Esophagus muscularis mucosa (tissue), 4 donors: ENCODE data around the gene RRBP1. TPM values are rescaled to one million over a fixed set of nuclear protein-coding genes. Genes with fewer than 3 reads are reported as not detected.
A peak's percentile ranks its signal among the peaks of the same experiment; 100 is the strongest.

ENCODE experiments used
- DNase-seq: peaks from one replicate; pipeline ENCODE4 v3.0.0-alpha.2; 2017; ENCODE audit errors: extremely low spot score
- H3K27ac ChIP-seq, 4 donors: fragments of 200-600 bp; sonication (generic); replicated peaks in 1 of 4; 1 replicate in 3 of 4; 2 replicates in 1 of 4; pipeline ENCODE4 v1.5.1; 2016 to 2019; ENCODE audit warnings: mild to moderate bottlenecking in 1 of 4
- H3K27me3 ChIP-seq, 4 donors: fragments of 200-600 bp; sonication (generic); one replicate each; pipeline versions ENCODE4 v1.5.1 to v1.6.0; 2016 to 2019
- H3K36me3 ChIP-seq, 4 donors: fragments of 200-600 bp; sonication (generic); one replicate each; pipeline ENCODE4 v1.5.1; 2016 to 2019
- H3K4me1 ChIP-seq, 4 donors: fragments of 200-600 bp; sonication (generic); one replicate each; pipeline ENCODE4 v1.5.1; 2016 to 2019
- H3K4me3 ChIP-seq, 4 donors: fragments of 200-600 bp; sonication (generic); 1 replicate in 2 of 4; 2 replicates in 2 of 4; pipeline ENCODE4 v1.5.1; 2016 to 2019; ENCODE audit warnings: mild to moderate bottlenecking in 4 of 4, moderate library complexity in 1 of 4
- H3K9me3 ChIP-seq, 4 donors: fragments of 200-600 bp; sonication (generic); 1 replicate in 3 of 4; 2 replicates in 1 of 4; pipeline ENCODE4 v1.5.1; 2016 to 2019
- EP300 ChIP-seq: sonication (generic); formaldehyde crosslinking; IDR thresholded peaks from one replicate; pipeline ENCODE4 v1.6.1; 2017; ENCODE audit warnings: antibody characterized with exemption
- POLR2A ChIP-seq: fragments of 450-650 bp; IDR thresholded peaks from one replicate; pipeline ENCODE4 v1.6.1; 2017; ENCODE audit warnings: antibody characterized with exemption, moderate library complexity, mild to moderate bottlenecking, low read depth
- POLR2AphosphoS5 ChIP-seq, 2 donors: sonication (generic); formaldehyde crosslinking; IDR thresholded peaks; one replicate each; pipeline ENCODE4 v1.6.1; 2017; ENCODE audit warnings: antibody characterized with exemption in 2 of 2
- WGBS: methylation state at CpG from one replicate; pipeline ENCODE4 v1.1.5; 2018; 5-methylcytosine and 5-hydroxymethylcytosine counted together
- intact Hi-C: fragments of 100-400 bp; cut with DNase I; formaldehyde crosslinking; loops from one replicate; pipeline ENCODE4 v1.15.1; 2023
- total RNA-seq, 4 donors: library from RNA; depleted of rRNA; stranded (reverse); fragments of >200 nt; gene quantifications; one replicate each; pipeline versions ENCODE4 v1.1.0 to v1.2.1, GENCODE V29; 2016
- TF ChIP-seq, protein P1 (sequence below), 3 experiments: fragments of 200-600 bp in 2 of 3; fragments of 450-650 bp in 1 of 3; sonication (generic) in 2 of 3; IDR thresholded peaks; one replicate each; pipeline ENCODE4 v1.5.1; 2017 to 2019; ENCODE audit warnings: antibody characterized with exemption in 3 of 3, mild to moderate bottlenecking in 2 of 3, moderate library complexity in 1 of 3

The RRBP1 gene
- total RNA-seq, 4 donors from 2014 or later, result 61.5 to 86.6 (median 65.4) TPM

DNA sequence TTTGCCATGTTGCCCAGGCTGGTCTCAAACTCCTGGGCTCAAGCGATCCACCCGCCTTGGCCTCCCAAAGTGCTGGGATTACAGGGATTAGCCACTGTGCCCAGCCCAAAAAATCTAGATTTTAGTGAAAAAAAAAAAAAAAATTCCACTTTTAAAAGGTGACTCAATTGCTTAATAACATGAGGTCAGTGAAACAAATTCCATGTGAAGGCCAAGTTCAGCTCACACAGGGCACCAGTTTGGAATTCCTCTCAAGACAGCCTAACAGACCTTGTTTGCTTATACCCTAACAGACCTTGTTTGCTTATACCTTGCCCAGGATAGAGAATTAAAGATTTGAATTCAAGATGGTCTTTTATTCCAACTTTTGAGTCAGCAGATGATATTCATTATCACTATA lies 5.1 kb downstream of the RRBP1 start:
- intact Hi-C loops, result no loop called here
- WGBS, result 94% methylated on average over 2 of the region's 2 CpGs
- peak overlapping the region in 1 of 4 donors; percentile 1 for H3K27ac ChIP-seq

DNA sequence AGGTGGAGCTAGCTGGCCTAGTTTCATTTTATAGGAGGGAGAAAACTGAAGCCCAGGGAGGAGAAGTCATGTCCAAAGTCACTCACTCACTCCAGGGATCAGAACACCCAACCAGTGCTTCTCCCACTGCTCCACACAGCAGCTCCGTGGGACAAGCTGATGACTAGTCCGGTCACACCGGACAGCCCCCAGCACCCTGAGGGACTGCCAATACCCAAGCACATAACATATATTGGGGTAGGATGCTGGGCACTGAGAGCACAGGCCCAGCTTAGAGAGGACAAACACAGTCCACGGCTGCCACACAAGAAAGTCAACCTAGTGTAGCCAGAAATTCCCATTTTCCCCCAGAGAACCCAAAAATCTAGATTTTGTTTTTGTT lies 5.7 kb downstream of the RRBP1 start:
- DNase-seq, result no peak
- no peak for TF ChIP-seq POLR2AphosphoS5 (IDR thresholded peaks at IDR 0.05)
- TF ChIP-seq, protein P1, sequence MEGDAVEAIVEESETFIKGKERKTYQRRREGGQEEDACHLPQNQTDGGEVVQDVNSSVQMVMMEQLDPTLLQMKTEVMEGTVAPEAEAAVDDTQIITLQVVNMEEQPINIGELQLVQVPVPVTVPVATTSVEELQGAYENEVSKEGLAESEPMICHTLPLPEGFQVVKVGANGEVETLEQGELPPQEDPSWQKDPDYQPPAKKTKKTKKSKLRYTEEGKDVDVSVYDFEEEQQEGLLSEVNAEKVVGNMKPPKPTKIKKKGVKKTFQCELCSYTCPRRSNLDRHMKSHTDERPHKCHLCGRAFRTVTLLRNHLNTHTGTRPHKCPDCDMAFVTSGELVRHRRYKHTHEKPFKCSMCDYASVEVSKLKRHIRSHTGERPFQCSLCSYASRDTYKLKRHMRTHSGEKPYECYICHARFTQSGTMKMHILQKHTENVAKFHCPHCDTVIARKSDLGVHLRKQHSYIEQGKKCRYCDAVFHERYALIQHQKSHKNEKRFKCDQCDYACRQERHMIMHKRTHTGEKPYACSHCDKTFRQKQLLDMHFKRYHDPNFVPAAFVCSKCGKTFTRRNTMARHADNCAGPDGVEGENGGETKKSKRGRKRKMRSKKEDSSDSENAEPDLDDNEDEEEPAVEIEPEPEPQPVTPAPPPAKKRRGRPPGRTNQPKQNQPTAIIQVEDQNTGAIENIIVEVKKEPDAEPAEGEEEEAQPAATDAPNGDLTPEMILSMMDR (IDR thresholded peaks at IDR 0.05), result no peak
- TF ChIP-seq POLR2A, result no peak
- Histone ChIP-seq H3K9me3 (no peaks in the 10 kb centered on the region), H3K27me3 (no peaks in the 10 kb centered on the region), H3K4me3 (no peak overlapping the region), H3K4me1 (peaks cover 26 to 53% (median 49%) of the 10 kb centered on the region in 4 donors), H3K36me3 (peaks cover 0 to 24% (median 3%) of the 10 kb centered on the region in 4 donors), H3K27ac (peak overlapping the region in 1 of 4 donors; percentile 1)
- intact Hi-C loops, result no loop called here
- WGBS, result 87% methylated on average over 3 of the region's 4 CpGs

More for the DNA sequence above, 5.1 kb downstream of the RRBP1 start:
- Histone ChIP-seq H3K27me3 (no peaks in the 10 kb centered on the region), H3K36me3 (peaks cover 0 to 24% (median 3%) of the 10 kb centered on the region in 4 donors), H3K4me1 (peaks cover 26 to 51% (median 44%) of the 10 kb centered on the region in 4 donors), H3K4me3 (no peak overlapping the region), H3K9me3 (no peaks in the 10 kb centered on the region)
- no peak for DNase-seq
- TF ChIP-seq POLR2AphosphoS5 (IDR thresholded peaks at IDR 0.05), result no peak

DNA sequence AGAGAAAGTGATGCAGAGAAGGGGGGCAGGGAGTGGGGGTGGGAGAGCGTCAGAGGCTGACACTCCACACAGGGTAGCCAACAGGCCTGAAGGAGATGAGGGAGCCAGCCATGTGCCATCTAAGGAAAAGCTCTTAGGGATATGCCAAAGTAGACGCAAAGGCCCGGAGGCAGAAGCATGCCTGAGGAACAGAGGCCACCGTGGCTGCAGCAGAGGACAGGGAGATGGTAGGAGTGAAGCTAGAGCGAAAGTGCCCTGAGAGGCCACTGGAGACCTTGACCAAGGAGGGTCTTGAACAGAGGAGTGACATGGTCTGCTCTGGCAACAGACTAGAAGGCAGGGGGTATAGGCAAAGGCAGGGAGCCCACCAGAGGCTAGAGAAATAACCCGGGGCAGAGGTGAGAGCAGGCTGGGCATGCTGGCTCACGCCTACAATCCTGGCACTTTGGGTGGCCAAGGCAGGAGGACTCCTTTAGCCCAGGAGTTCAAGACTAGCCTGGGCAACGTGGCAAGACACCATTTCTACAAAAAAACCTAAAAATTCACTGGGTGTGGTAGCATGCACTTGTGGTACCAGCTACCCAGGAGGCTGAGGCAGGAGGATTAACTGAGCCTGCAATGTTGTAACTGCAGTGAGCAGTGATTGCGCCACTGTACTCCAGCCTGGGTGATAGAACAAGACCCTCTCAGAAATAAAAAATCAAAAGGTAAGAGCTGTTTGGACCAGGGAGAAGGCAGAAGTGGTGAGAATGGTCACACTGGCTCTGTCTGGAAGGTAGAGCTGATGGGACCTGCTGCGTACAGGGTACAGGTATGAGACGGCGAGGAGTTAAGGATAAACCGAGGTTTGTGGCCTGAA lies 6.3 kb downstream of the RRBP1 start:
- H3K9me3 ChIP-seq, result no peaks in the 10 kb centered on the region
- peaks cover 26 to 57% (median 51%) of the 10 kb centered on the region in 4 donors for H3K4me1 ChIP-seq
- no peaks in the 10 kb centered on the region for H3K27me3 ChIP-seq
- H3K4me3 ChIP-seq, result no peak overlapping the region
- peak overlapping the region in 2 of 4 donors; percentile 20 to 34 for H3K27ac ChIP-seq
- TF ChIP-seq, protein P1 (IDR thresholded peaks at IDR 0.05), result no peak
- no peak for TF ChIP-seq EP300
- TF ChIP-seq POLR2A, result no peak
- no peak for TF ChIP-seq POLR2AphosphoS5 (IDR thresholded peaks at IDR 0.05)
- DNase-seq, result no peak
- 92% methylated on average over 13 of the region's 13 CpGs for WGBS
- H3K36me3 ChIP-seq, result peaks cover 0 to 24% (median 3%) of the 10 kb centered on the region in 4 donors
- intact Hi-C loops, result no loop called here

DNA sequence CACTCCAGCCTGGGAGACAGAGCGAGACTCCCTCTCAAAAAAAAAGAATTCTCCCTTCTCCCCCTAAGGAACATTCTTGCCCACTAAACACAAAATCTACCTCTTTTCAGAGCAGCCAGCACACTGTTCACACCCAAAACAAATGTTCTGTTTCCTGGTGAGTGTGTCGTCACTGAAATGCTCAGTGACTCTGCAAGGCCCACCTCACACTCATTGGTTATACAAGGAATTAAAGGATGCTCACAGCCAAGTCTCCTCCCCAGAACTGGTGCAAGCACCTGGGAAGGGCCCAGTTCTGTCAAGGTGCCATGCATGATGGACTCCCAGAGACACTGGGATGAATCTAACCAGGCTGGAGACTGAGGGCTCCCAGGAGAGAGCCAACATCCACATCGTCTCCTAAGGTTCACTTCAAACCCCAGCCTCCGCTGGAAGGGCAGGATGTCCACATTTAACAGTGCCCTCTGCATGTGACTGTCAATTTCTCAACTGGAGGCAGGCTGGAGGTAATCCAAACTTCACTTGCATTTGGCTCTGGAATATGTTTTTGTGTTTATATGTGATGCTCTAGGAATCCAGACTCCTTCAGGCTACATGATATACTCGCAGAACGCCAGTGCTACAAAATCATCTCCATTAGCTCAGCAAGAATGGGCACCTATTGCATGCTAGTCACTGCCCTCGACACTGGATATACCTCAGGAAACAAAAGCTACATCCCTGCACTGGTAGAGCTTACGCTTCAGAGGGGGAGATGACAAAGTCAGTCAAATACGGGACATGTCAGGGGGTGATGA lies 7.1 kb downstream of the RRBP1 start:
- no peak overlapping the region for H3K4me3 ChIP-seq
- H3K36me3 ChIP-seq, result peaks cover 0 to 24% (median 3%) of the 10 kb centered on the region in 4 donors
- intact Hi-C loops, result no loop called here
- TF ChIP-seq POLR2A (no peak), EP300 (no peak), POLR2AphosphoS5 (IDR thresholded peaks at IDR 0.05) (no peak)
- WGBS, result 81% methylated on average over 8 of the region's 9 CpGs
- H3K27me3 ChIP-seq, result no peaks in the 10 kb centered on the region
- no peak for DNase-seq
- H3K27ac ChIP-seq, result peak overlapping the region in 2 of 4 donors; percentile 20 to 34
- no peaks in the 10 kb centered on the region for H3K9me3 ChIP-seq
- peaks cover 21 to 56% (median 51%) of the 10 kb centered on the region in 4 donors for H3K4me1 ChIP-seq

DNA sequence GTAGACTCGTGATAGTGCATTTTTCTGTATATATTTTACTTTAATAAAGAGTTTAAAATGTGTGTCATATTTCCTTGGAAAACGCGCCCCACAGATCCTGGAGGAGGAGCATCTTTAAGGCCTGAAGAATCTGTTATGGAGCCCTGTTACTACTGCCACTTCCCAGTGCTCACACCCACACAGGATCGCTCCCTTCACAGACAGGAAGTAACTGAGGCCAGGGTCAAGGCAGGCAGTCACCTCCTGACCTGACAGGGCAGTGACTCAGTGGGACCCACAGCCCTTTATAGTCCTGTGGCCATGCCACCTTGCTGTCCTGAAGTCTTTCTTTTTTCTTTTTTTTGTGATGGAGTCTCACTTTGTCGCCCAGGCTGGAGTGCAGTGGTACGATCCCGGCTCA lies 9.0 kb downstream of the RRBP1 start:
- no peak overlapping the region for H3K4me3 ChIP-seq
- H3K27me3 ChIP-seq, result no peaks in the 10 kb centered on the region
- no peaks in the 10 kb centered on the region for H3K9me3 ChIP-seq
- H3K27ac ChIP-seq, result no peak overlapping the region
- intact Hi-C loops, result no loop called here
- peaks cover 17 to 55% (median 48%) of the 10 kb centered on the region in 4 donors for H3K4me1 ChIP-seq
- peaks cover 0 to 16% (median 3%) of the 10 kb centered on the region in 4 donors for H3K36me3 ChIP-seq
- no peak for DNase-seq
- TF ChIP-seq POLR2A (no peak), EP300 (no peak), POLR2AphosphoS5 (IDR thresholded peaks at IDR 0.05) (no peak)
- TF ChIP-seq, protein P1 (IDR thresholded peaks at IDR 0.05), result no peak
- WGBS, result 93% methylated on average over 7 of the region's 7 CpGs
